SK-N-MC (cell line): Measurements from ENCODE around the gene KLK6.

Experiments
- EZH2 ChIP-seq: fragments of 200-600 bp; sonication (generic); IDR thresholded peaks from one replicate; pipeline ENCODE4 v1.6.1; 2017; ENCODE audit warnings: antibody characterized with exemption
- POLR2AphosphoS5 ChIP-seq: IDR thresholded peaks from 2 replicates; pipeline ENCODE4 v1.6.1; 2012; ENCODE audit warnings: mild to moderate bottlenecking, low read depth, low read length, borderline replicate concordance

DNA sequence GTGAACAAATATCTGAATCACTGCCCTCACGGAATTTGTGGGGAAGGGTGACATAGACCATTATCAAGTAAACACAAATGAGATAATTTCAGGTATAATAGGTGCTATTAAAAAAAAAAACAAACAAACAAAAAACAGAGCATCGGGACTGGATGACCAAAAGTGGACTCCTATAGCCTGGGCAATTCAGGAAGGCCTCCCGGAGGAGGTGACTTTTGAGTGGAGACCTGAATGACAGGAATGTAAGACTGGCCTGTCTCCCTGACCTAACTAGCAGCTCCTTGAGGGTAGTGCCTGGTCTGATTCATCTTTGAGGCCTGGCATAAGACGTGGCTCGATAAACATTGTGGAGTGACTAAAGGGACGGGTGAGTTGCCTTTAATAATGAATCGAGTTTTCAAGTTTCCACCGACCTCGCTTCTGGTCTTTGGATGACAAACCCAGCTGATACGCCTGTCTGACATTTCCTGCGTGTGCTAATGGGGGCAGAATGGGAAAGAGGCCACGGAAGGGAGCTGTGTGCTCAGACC is 43.3 kb upstream of the KLK6 start:
- no peak for TF ChIP-seq EZH2
- no peak for TF ChIP-seq POLR2AphosphoS5
